Measurements from ENCODE around the gene OTOF.
A peak's percentile ranks its signal among the peaks of the same experiment; 100 is the strongest.

Gene OTOF

DNA sequence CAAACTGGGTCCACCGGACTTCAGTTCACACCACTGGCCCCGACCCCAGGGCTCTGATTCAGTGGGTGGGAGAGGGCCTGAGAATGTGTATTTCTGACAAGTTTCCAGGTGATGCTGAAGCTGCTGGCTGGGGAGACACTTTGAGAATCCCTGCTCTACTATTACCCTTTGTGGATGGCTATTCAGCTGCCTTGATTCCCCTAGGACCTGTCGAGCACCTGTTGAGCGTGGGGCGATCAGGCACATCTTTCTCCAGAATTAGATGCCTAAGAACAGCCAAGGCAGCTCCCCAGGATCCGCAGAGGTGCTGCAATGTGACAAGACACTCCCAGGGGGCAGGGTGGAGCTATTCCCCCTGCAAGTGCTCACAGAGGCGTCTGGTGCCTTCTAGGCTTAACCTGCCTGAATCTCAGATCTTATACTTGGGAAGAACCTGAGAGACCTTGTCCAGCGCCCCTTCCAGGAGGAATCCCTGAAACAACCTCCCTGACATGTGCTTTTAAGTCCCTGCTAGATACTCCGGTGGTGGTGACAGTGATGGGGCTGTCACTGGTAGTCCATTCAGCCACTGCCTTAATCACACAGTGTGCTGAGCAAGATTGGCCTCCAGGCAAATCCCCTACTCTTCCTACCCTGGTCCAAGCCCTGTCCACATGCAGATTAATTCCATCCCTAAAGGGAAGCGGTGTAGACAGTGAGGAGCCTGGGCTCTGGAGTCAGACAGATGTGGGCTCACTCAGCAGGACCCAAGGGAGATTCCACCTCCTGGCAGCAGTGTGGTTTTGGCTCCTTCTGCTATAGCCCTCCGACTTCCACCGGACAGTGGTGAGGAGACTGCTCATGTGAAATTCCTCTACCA lies 43.4 kb upstream of the OTOF start:
- no peak overlapping the region for H3K4me3 ChIP-seq (ENCODE audit: low read depth, low read length)
- TF ChIP-seq, protein P1, sequence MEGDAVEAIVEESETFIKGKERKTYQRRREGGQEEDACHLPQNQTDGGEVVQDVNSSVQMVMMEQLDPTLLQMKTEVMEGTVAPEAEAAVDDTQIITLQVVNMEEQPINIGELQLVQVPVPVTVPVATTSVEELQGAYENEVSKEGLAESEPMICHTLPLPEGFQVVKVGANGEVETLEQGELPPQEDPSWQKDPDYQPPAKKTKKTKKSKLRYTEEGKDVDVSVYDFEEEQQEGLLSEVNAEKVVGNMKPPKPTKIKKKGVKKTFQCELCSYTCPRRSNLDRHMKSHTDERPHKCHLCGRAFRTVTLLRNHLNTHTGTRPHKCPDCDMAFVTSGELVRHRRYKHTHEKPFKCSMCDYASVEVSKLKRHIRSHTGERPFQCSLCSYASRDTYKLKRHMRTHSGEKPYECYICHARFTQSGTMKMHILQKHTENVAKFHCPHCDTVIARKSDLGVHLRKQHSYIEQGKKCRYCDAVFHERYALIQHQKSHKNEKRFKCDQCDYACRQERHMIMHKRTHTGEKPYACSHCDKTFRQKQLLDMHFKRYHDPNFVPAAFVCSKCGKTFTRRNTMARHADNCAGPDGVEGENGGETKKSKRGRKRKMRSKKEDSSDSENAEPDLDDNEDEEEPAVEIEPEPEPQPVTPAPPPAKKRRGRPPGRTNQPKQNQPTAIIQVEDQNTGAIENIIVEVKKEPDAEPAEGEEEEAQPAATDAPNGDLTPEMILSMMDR (IDR thresholded peaks at IDR 0.05; ENCODE audit: control insufficient read depth, extremely low read depth, insufficient read depth) = peak; percentile 35
- no peak for DNase-seq (ENCODE audit: low read depth)

DNA sequence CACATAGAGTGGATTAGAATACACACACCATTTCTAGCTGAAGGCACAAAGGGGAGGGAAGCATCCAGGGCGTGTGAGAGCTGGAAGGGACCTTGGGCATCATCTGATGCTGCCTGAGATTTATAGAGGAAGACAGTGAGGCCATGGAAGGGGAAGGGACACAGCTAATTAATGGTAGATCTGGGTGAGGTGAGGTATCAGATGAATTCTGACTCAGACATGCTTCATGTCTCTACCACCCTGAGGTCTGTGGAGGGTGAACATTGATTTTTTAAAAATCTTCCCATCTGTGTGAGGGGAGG lies 42.2 kb upstream of the OTOF start:
- TF ChIP-seq, protein P1 (IDR thresholded peaks at IDR 0.05; ENCODE audit: control insufficient read depth, extremely low read depth, insufficient read depth) = no peak

DNA sequence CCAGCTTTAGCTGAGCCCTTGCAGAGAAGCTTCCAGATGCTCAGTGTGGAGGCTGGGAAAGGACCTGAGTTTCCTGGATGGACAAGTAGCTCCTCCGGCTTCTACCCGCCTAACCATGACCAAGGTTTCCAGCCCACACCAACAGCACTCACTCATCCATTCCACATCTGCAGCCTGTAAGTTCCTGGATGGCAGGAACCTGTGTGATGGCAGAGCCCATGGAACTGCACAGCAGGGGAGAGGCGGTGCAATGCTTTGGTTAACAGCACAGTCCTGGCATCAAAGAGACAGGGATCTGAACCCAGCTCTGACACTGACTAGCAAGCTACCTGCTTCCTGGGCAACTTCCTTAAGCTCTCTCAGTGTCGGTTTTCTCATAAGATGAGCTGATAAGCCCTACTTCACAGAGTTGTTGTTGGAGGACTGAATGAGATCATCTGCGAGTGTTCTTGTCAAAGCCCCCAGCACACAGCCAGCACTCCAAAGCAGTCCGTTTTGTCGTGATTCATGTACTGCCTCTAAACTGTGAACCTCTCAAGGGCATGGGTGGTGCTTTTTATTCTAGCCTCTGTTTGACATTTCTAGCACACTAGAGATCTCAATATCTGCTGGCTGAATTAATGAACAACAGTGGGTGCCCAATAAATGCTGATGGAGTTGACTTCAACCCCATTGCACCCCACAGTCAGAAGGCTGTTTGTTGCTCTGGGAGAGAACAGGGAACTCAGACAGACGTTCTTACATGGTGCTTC lies 41.6 kb upstream of the OTOF start:
- TF ChIP-seq, protein P1 (IDR thresholded peaks at IDR 0.05; ENCODE audit: control insufficient read depth, extremely low read depth, insufficient read depth) = no peak
- no peak for DNase-seq (ENCODE audit: low read depth)
- no peak overlapping the region for H3K4me3 ChIP-seq (ENCODE audit: low read depth, low read length)

More for the DNA sequence above, 42.2 kb upstream of the OTOF start:
- DNase-seq (ENCODE audit: low read depth) = no peak
- H3K4me3 ChIP-seq (ENCODE audit: low read depth, low read length) = no peak overlapping the region

GRCh38 chr2:26516781-26517180 lies 38.9 kb upstream of the OTOF start:
- no peak for DNase-seq (ENCODE audit: low read depth)
- TF ChIP-seq, protein P1 (IDR thresholded peaks at IDR 0.05; ENCODE audit: control insufficient read depth, extremely low read depth, insufficient read depth) = no peak
- H3K4me3 ChIP-seq (ENCODE audit: low read depth, low read length) = no peak overlapping the region

GRCh38 chr2:26516246-26516645 lies 38.3 kb upstream of the OTOF start:
- no peak for DNase-seq (ENCODE audit: low read depth)
- TF ChIP-seq, protein P1 (IDR thresholded peaks at IDR 0.05; ENCODE audit: control insufficient read depth, extremely low read depth, insufficient read depth) = no peak
- no peak overlapping the region for H3K4me3 ChIP-seq (ENCODE audit: low read depth, low read length)

DNA sequence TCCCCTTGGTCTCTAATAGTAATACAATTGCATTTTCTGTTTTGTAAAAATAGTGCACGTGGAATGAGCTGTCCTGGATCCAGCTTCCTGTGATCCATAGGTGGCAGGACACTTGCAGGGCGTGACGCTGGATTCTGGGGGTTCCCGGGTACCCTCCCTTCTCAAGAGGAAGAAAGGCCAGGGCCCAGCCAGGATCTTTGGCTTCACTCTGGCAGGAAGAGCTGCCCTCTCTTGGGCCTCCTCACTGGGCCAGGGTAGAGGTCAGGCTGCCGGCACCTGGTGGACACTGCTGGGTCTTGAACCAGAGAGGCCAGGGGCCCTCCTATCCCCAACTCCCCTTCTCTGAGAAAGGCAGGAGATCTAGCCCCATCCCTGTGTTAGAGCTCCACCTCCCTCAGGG lies 37.8 kb upstream of the OTOF start:
- TF ChIP-seq, protein P1 (IDR thresholded peaks at IDR 0.05; ENCODE audit: control insufficient read depth, extremely low read depth, insufficient read depth) = no peak
- no peak for DNase-seq (ENCODE audit: low read depth)
- H3K4me3 ChIP-seq (ENCODE audit: low read depth, low read length) = no peak overlapping the region
